Stimulated activated memory B cell treated with anti-CD40 and anti-IgM and Interleukin-4, amounts not matched to agents 10 μg/mL and 1 μg/mL and 100 μg/mL, for 72 hours (primary cell): ENCODE results near the gene SSBP2.

Source experiments
- ATAC-seq: fragments of 150-1000 bp; cut with Tn5 transposase; 2 replicates; pipeline ENCODE4 v1.10.0; 2021
- H3K27ac Mint-ChIP-seq: one replicate; pipeline ENCODE4 v1.8.0; 2022; ENCODE audit warnings: mild to moderate bottlenecking, mixed read lengths
- H3K27me3 Mint-ChIP-seq: one replicate; pipeline ENCODE4 v1.8.0; 2022; ENCODE audit warnings: mixed read lengths
- H3K36me3 Mint-ChIP-seq: one replicate; pipeline ENCODE4 v1.8.0; 2022; ENCODE audit warnings: mixed read lengths
- H3K4me1 Mint-ChIP-seq: one replicate; pipeline ENCODE4 v1.8.0; 2022; ENCODE audit warnings: mixed read lengths
- H3K4me3 Mint-ChIP-seq: one replicate; pipeline ENCODE4 v1.8.0; 2022; ENCODE audit warnings: mild to moderate bottlenecking, moderate library complexity, mixed read lengths
- H3K9me3 Mint-ChIP-seq: one replicate; pipeline ENCODE4 v1.8.0; 2022; ENCODE audit warnings: mixed read lengths

SSBP2 gene

GRCh38 chr5:81776258-81776657, 25.4 kb upstream of the SSBP2 start:
- Mint-ChIP-seq H3K27ac (no peak overlapping the region), H3K9me3 (no peaks in the 10 kb centered on the region), H3K4me3 (no peak overlapping the region), H3K4me1 (peaks cover 20% of the 10 kb centered on the region), H3K27me3 (no peaks in the 10 kb centered on the region), H3K36me3 (no peaks in the 10 kb centered on the region)
- ATAC-seq: no peak

- no peaks in the 10 kb centered on the region for H3K9me3 Mint-ChIP-seq
- ATAC-seq: no peak
- no peak overlapping the region for H3K4me3 Mint-ChIP-seq
- no peaks in the 10 kb centered on the region for H3K36me3 Mint-ChIP-seq
- H3K27me3 Mint-ChIP-seq: no peaks in the 10 kb centered on the region
- no peak overlapping the region for H3K27ac Mint-ChIP-seq
- peaks cover 13% of the 10 kb centered on the region for H3K4me1 Mint-ChIP-seq
Measured at GRCh38 chr5:81774374-81774773, 23.5 kb upstream of the SSBP2 start.

GRCh38 chr5:81773574-81773973, 22.7 kb upstream of the SSBP2 start:
- H3K27ac Mint-ChIP-seq: no peak overlapping the region
- no peak for ATAC-seq
- H3K27me3 Mint-ChIP-seq: no peaks in the 10 kb centered on the region
- H3K4me1 Mint-ChIP-seq: peaks cover 5% of the 10 kb centered on the region
- no peaks in the 10 kb centered on the region for H3K9me3 Mint-ChIP-seq
- no peak overlapping the region for H3K4me3 Mint-ChIP-seq
- no peaks in the 10 kb centered on the region for H3K36me3 Mint-ChIP-seq

GRCh38 chr5:81773161-81773560, 22.3 kb upstream of the SSBP2 start:
- Mint-ChIP-seq H3K4me1 (peaks cover 1% of the 10 kb centered on the region), H3K4me3 (no peak overlapping the region), H3K9me3 (no peaks in the 10 kb centered on the region), H3K27me3 (no peaks in the 10 kb centered on the region), H3K27ac (no peak overlapping the region), H3K36me3 (no peaks in the 10 kb centered on the region)
- ATAC-seq: no peak

GRCh38 chr5:81772488-81772887, 21.6 kb upstream of the SSBP2 start:
- H3K4me1 Mint-ChIP-seq: no peaks in the 10 kb centered on the region
- H3K4me3 Mint-ChIP-seq: no peak overlapping the region

GRCh38 chr5:81768935-81769452, 18.1 kb upstream of the SSBP2 start:
- Mint-ChIP-seq H3K27me3 (no peaks in the 10 kb centered on the region), H3K27ac (no peak overlapping the region), H3K36me3 (no peaks in the 10 kb centered on the region), H3K9me3 (no peaks in the 10 kb centered on the region), H3K4me3 (no peak overlapping the region), H3K4me1 (no peaks in the 10 kb centered on the region)
- ATAC-seq: no peak

More at GRCh38 chr5:81772488-81772887, 21.6 kb upstream of the SSBP2 start:
- no peak for ATAC-seq
- no peaks in the 10 kb centered on the region for H3K9me3 Mint-ChIP-seq
- H3K27me3 Mint-ChIP-seq: no peaks in the 10 kb centered on the region
- H3K27ac Mint-ChIP-seq: no peak overlapping the region
- no peaks in the 10 kb centered on the region for H3K36me3 Mint-ChIP-seq

GRCh38 chr5:81767938-81768337, 17.0 kb upstream of the SSBP2 start:
- Mint-ChIP-seq H3K27me3 (no peaks in the 10 kb centered on the region), H3K4me3 (no peak overlapping the region), H3K4me1 (no peaks in the 10 kb centered on the region), H3K9me3 (no peaks in the 10 kb centered on the region), H3K36me3 (no peaks in the 10 kb centered on the region), H3K27ac (no peak overlapping the region)
- ATAC-seq: no peak

GRCh38 chr5:81767097-81767496, 16.2 kb upstream of the SSBP2 start:
- Mint-ChIP-seq H3K9me3 (no peaks in the 10 kb centered on the region), H3K4me1 (no peaks in the 10 kb centered on the region), H3K27ac (no peak overlapping the region), H3K4me3 (no peak overlapping the region), H3K36me3 (no peaks in the 10 kb centered on the region), H3K27me3 (peaks cover under 1% of the 10 kb centered on the region)
- no peak for ATAC-seq

GRCh38 chr5:81766611-81767010, 15.7 kb upstream of the SSBP2 start:
- H3K4me1 Mint-ChIP-seq: no peaks in the 10 kb centered on the region
- H3K9me3 Mint-ChIP-seq: no peaks in the 10 kb centered on the region
- no peak overlapping the region for H3K4me3 Mint-ChIP-seq
- no peak overlapping the region for H3K27ac Mint-ChIP-seq
- ATAC-seq: no peak
- H3K36me3 Mint-ChIP-seq: no peaks in the 10 kb centered on the region
- H3K27me3 Mint-ChIP-seq: peaks cover 6% of the 10 kb centered on the region

- Mint-ChIP-seq H3K4me3 (no peak overlapping the region), H3K9me3 (no peaks in the 10 kb centered on the region), H3K36me3 (no peaks in the 10 kb centered on the region), H3K4me1 (peaks cover 10% of the 10 kb centered on the region), H3K27me3 (peaks cover 15% of the 10 kb centered on the region), H3K27ac (no peak overlapping the region)
- no peak for ATAC-seq
Measured at GRCh38 chr5:81763294-81763928, 12.5 kb upstream of the SSBP2 start.

- Mint-ChIP-seq H3K4me1 (peaks cover 10% of the 10 kb centered on the region), H3K9me3 (no peaks in the 10 kb centered on the region), H3K27ac (no peak overlapping the region), H3K27me3 (peaks cover 15% of the 10 kb centered on the region), H3K4me3 (no peak overlapping the region), H3K36me3 (no peaks in the 10 kb centered on the region)
- ATAC-seq: no peak
Measured at GRCh38 chr5:81762853-81763252, 12.0 kb upstream of the SSBP2 start.

- Mint-ChIP-seq H3K4me3 (no peak overlapping the region), H3K27ac (no peak overlapping the region), H3K9me3 (no peaks in the 10 kb centered on the region), H3K36me3 (no peaks in the 10 kb centered on the region), H3K27me3 (peaks cover 15% of the 10 kb centered on the region), H3K4me1 (peaks cover 10% of the 10 kb centered on the region)
- no peak for ATAC-seq
Measured at GRCh38 chr5:81762401-81762800, 11.5 kb upstream of the SSBP2 start.

- H3K9me3 Mint-ChIP-seq: no peaks in the 10 kb centered on the region
- H3K27me3 Mint-ChIP-seq: peaks cover 15% of the 10 kb centered on the region
- no peak overlapping the region for H3K4me3 Mint-ChIP-seq
- no peak overlapping the region for H3K27ac Mint-ChIP-seq
- ATAC-seq: no peak
- peaks cover 10% of the 10 kb centered on the region for H3K4me1 Mint-ChIP-seq
- H3K36me3 Mint-ChIP-seq: no peaks in the 10 kb centered on the region
Measured at GRCh38 chr5:81761970-81762369, 11.1 kb upstream of the SSBP2 start.

GRCh38 chr5:81761270-81761669, 10.4 kb upstream of the SSBP2 start:
- Mint-ChIP-seq H3K27ac (no peak overlapping the region), H3K27me3 (peaks cover 15% of the 10 kb centered on the region), H3K4me1 (peaks cover 10% of the 10 kb centered on the region), H3K9me3 (no peaks in the 10 kb centered on the region), H3K4me3 (no peak overlapping the region), H3K36me3 (no peaks in the 10 kb centered on the region)
- ATAC-seq: no peak

- no peak for ATAC-seq
- Mint-ChIP-seq H3K27ac (no peak overlapping the region), H3K4me3 (no peak overlapping the region), H3K9me3 (no peaks in the 10 kb centered on the region), H3K4me1 (peaks cover 10% of the 10 kb centered on the region), H3K27me3 (peaks cover 15% of the 10 kb centered on the region), H3K36me3 (no peaks in the 10 kb centered on the region)
Measured at GRCh38 chr5:81760521-81760920, 9.6 kb upstream of the SSBP2 start.

GRCh38 chr5:81759632-81760005, 8.7 kb upstream of the SSBP2 start:
- ATAC-seq: no peak
- peaks cover 15% of the 10 kb centered on the region for H3K27me3 Mint-ChIP-seq
- no peak overlapping the region for H3K4me3 Mint-ChIP-seq
- no peaks in the 10 kb centered on the region for H3K9me3 Mint-ChIP-seq
- no peaks in the 10 kb centered on the region for H3K36me3 Mint-ChIP-seq
- no peak overlapping the region for H3K27ac Mint-ChIP-seq
- peaks cover 10% of the 10 kb centered on the region for H3K4me1 Mint-ChIP-seq
